ENCODE measurements around the gene CR1. TPM values are rescaled to one million over a fixed set of nuclear protein-coding genes. Genes with fewer than 3 reads are reported as not detected.

CR1 gene
- total and polyA plus RNA-seq, 2 of the 8 experiments (the other 6 are each of a cell fraction or from before 2014, with no cell fraction given), result 0.15 to 0.22 TPM

GRCh38 chr1:207510444-207510843 is 14.5 kb downstream of the CR1 start:
- H3K56ac ChIP-seq (replicated peaks; ENCODE audit: insufficient read length, low read depth, low read length), result no peak overlapping the region

More at GRCh38 chr1:207510444-207510843, 14.5 kb downstream of the CR1 start:
- no peak overlapping the region for H2BK5ac ChIP-seq (ENCODE audit: low read depth, low read length)
- TF ChIP-seq MAFK (IDR thresholded peaks at IDR 0.05; ENCODE audit: low read depth, low read length) (no peak), POU5F1 (IDR thresholded peaks at IDR 0.05; ENCODE audit: low read depth, low read length) (no peak), CTBP2 (IDR thresholded peaks at IDR 0.05; ENCODE audit: borderline replicate concordance, insufficient read depth, insufficient read length, low read length) (no peak), KDM5A (IDR thresholded peaks at IDR 0.05; ENCODE audit: low read length) (no peak), SRF (IDR thresholded peaks at IDR 0.05; ENCODE audit: low read depth, low read length) (no peak)
- H3K27me3 ChIP-seq (replicated peaks in 1 of 4; ENCODE audit: control insufficient read depth in 3 of 4, extremely low read depth in 1 of 4, insufficient read depth in 3 of 4, low read length in 3 of 4), result no peaks in the 10 kb centered on the region
- H2BK120ac ChIP-seq (replicated peaks; ENCODE audit: low read depth, low read length), result no peak overlapping the region
- no peak overlapping the region for H2BK15ac ChIP-seq (ENCODE audit: low read length)
- H3K9me3 ChIP-seq (ENCODE audit: insufficient read depth in 2 of 2, low read depth in 1 of 2, low read length in 1 of 2), result no peaks in the 10 kb centered on the region
- H4K91ac ChIP-seq (replicated peaks; ENCODE audit: insufficient read length, low read length), result no peak overlapping the region
- no peak overlapping the region for H4K8ac ChIP-seq (ENCODE audit: extremely low read depth, insufficient read depth, low read length)
- no peak overlapping the region for H3K14ac ChIP-seq (ENCODE audit: insufficient read length)
- H2BK12ac ChIP-seq (ENCODE audit: low read depth, low read length), result no peak overlapping the region
- H4K5ac ChIP-seq (ENCODE audit: insufficient read length, low read depth, low read length), result no peak overlapping the region
- H2BK20ac ChIP-seq (ENCODE audit: low read length), result no peak overlapping the region
- H4K20me1 ChIP-seq (replicated peaks in 1 of 2; ENCODE audit: control insufficient read depth in 1 of 2, insufficient read depth in 2 of 2, low read length in 2 of 2), result no peaks in the 10 kb centered on the region
- H3K4me2 ChIP-seq (ENCODE audit: insufficient read depth in 1 of 2, low read depth in 2 of 2, low read length in 2 of 2), result no peak overlapping the region
- H3K4me3 ChIP-seq (ENCODE audit: extremely low read depth in 1 of 4, insufficient read depth in 2 of 4, low read depth in 3 of 4, low read length in 4 of 4), result no peak overlapping the region
- WGBS, 2 experiments (ENCODE audit: extremely low coverage in 1 of 2, insufficient coverage in 1 of 2, insufficient read length in 1 of 2, insufficient replicate concordance in 2 of 2, low coverage in 1 of 2, low lambda C conversion rate in 2 of 2, missing lambda C conversion rate in 1 of 2), result 97% methylated on average over 1 of the region's 1 CpG; no CpG with 5 or more reads in 1 of the 2 experiments
- no peaks in the 10 kb centered on the region for H3K23me2 ChIP-seq (ENCODE audit: low read depth, low read length)
- H3K79me1 ChIP-seq (ENCODE audit: low read depth, low read length), result no peaks in the 10 kb centered on the region
- no peak overlapping the region for H3K9ac ChIP-seq (replicated peaks in 1 of 4; ENCODE audit: extremely low read depth in 1 of 4, low read depth in 3 of 4, low read length in 3 of 4)
- POLR2A ChIA-PET (ENCODE audit: partially characterized antibody), result no interaction called here
- no peak overlapping the region for H2AFZ ChIP-seq (ENCODE audit: low read length)
- CTCF ChIA-PET (ENCODE audit: partially characterized antibody), result interaction anchor here (1.0 to 1.7 kb wide), 2 partner anchors 9 to 11 kb away, joined by 3 to 6 read pairs; no protein-coding TSS in a partner anchor
- H3K36me3 ChIP-seq (ENCODE audit: control insufficient read depth in 2 of 4, insufficient read depth in 4 of 4, low read length in 3 of 4), result no peaks in the 10 kb centered on the region
- DNase-seq (ENCODE audit: low read depth in 1 of 2, low spot score in 2 of 2), result no peak
- H2AK5ac ChIP-seq (ENCODE audit: low read depth, low read length), result no peak overlapping the region
- no peaks in the 10 kb centered on the region for H3K4me1 ChIP-seq (replicated peaks in 1 of 4; ENCODE audit: control insufficient read depth in 3 of 4, insufficient read depth in 4 of 4, low read length in 3 of 4)
- no peak overlapping the region for H3K4ac ChIP-seq (replicated peaks; ENCODE audit: insufficient read length, low read depth, low read length)
- no peaks in the 10 kb centered on the region for H3K79me2 ChIP-seq (ENCODE audit: control insufficient read depth in 1 of 2, insufficient read depth in 2 of 2, low read length in 2 of 2)
- H3K23ac ChIP-seq (ENCODE audit: insufficient read length), result no peak overlapping the region
- H3K27ac ChIP-seq (ENCODE audit: low read depth, low read length), result no peak overlapping the region
- no peak overlapping the region for H3K18ac ChIP-seq (ENCODE audit: extremely low read depth, low read length)
- no peak for FAIRE-seq
